Tibial nerve (tissue), 4 donors: ENCODE measurements around the gene GTPBP4. TPM values are rescaled to one million over a fixed set of nuclear protein-coding genes. Genes with fewer than 3 reads are reported as not detected.
A peak's percentile ranks its signal among the peaks of the same experiment; 100 is the strongest.

Experiments
- DNase-seq, 2 donors: peaks; one replicate each; pipeline ENCODE4 v3.0.0-alpha.2; 2019; ENCODE audit warnings: low spot score in 2 of 2
- H3K27ac ChIP-seq, 4 donors: fragments of 200-600 bp; sonication (generic) in 3 of 4; one replicate each; pipeline ENCODE4 v1.5.1; 2017 to 2019; ENCODE audit warnings: mild to moderate bottlenecking in 1 of 4
- H3K27me3 ChIP-seq, 2 donors: fragments of 200-600 bp; sonication (generic) in 1 of 2; one replicate each; pipeline versions ENCODE4 v1.5.1 to v1.6.0; 2017 to 2019
- H3K36me3 ChIP-seq, 3 donors: fragments of 200-600 bp; sonication (generic); one replicate each; pipeline ENCODE4 v1.5.1; 2018 to 2019
- H3K4me1 ChIP-seq, 4 donors: fragments of 200-600 bp; sonication (generic) in 3 of 4; one replicate each; pipeline ENCODE4 v1.5.1; 2017 to 2019
- H3K4me3 ChIP-seq, 4 donors: fragments of 200-600 bp; sonication (generic) in 3 of 4; one replicate each; pipeline ENCODE4 v1.5.1; 2017 to 2019; ENCODE audit warnings: mild to moderate bottlenecking in 1 of 4, moderate library complexity in 1 of 4
- H3K9me3 ChIP-seq, 4 donors: fragments of 200-600 bp; sonication (generic) in 3 of 4; one replicate each; pipeline ENCODE4 v1.5.1; 2017 to 2019
- CTCF ChIP-seq, 5 experiments: fragments of 200-600 bp in 3 of 5; fragments of 450-650 bp in 2 of 5; sonication (generic) in 3 of 5; IDR thresholded peaks; one replicate each; pipeline ENCODE4 v1.5.1; 2016 to 2019; ENCODE audit warnings: antibody characterized with exemption in 5 of 5, mild to moderate bottlenecking in 3 of 5, moderate library complexity in 2 of 5
- EP300 ChIP-seq, 2 donors: sonication (generic); formaldehyde crosslinking; IDR thresholded peaks; one replicate each; pipeline ENCODE4 v1.6.1; 2017; ENCODE audit warnings: antibody characterized with exemption in 2 of 2, mild to moderate bottlenecking in 1 of 2
- POLR2A ChIP-seq, 2 donors: fragments of 450-650 bp; IDR thresholded peaks; one replicate each; pipeline ENCODE4 v1.6.1; 2017; ENCODE audit warnings: antibody characterized with exemption in 2 of 2, mild to moderate bottlenecking in 2 of 2, moderate library complexity in 2 of 2
- WGBS, 2 donors: methylation state at CpG; one replicate each; pipeline ENCODE4 v1.1.5; 2018; 5-methylcytosine and 5-hydroxymethylcytosine counted together
- total RNA-seq, 4 donors: library from RNA; depleted of rRNA; stranded (reverse); fragments of >200 nt; gene quantifications; one replicate each; pipeline ENCODE4 v1.1.0, GENCODE V29; 2016

The GTPBP4 gene
- total RNA-seq, 4 donors from 2014 or later, result 19.0 to 45.0 (median 33.9) TPM

GRCh38 chr10:992871-993270 lies 4.6 kb downstream of the GTPBP4 start:
- peaks cover 0 to 23% (median 12%) of the 10 kb centered on the region in 4 donors for H3K4me1 ChIP-seq
- peak in 1 of 2 donors; percentile 41 for TF ChIP-seq EP300 (IDR thresholded peaks at IDR 0.05)
- TF ChIP-seq POLR2A (IDR thresholded peaks at IDR 0.05), result no peak
- no peak for TF ChIP-seq CTCF (IDR thresholded peaks at IDR 0.05)
- H3K27me3 ChIP-seq, result no peaks in the 10 kb centered on the region
- peak overlapping the region in 1 of 4 donors; percentile 42 for H3K27ac ChIP-seq
- DNase-seq, result peak in 1 of 2 donors; percentile 13
- peaks cover 3 to 56% (median 20%) of the 10 kb centered on the region in 3 donors for H3K36me3 ChIP-seq
- H3K4me3 ChIP-seq, result no peak overlapping the region
- H3K9me3 ChIP-seq, result no peaks in the 10 kb centered on the region

GRCh38 chr10:994836-995558 lies 6.8 kb downstream of the GTPBP4 start:
- no peak for DNase-seq
- Histone ChIP-seq H3K27ac (no peak overlapping the region), H3K4me3 (no peak overlapping the region), H3K9me3 (no peaks in the 10 kb centered on the region), H3K27me3 (no peaks in the 10 kb centered on the region), H3K4me1 (peaks cover 0 to 11% (median 2%) of the 10 kb centered on the region in 4 donors), H3K36me3 (peaks cover 3 to 78% (median 26%) of the 10 kb centered on the region in 3 donors)
- WGBS, 2 donors, result 94 to 99% methylated on average over 6 of the region's 6 CpGs
- TF ChIP-seq CTCF (IDR thresholded peaks at IDR 0.05) (no peak), EP300 (IDR thresholded peaks at IDR 0.05) (no peak), POLR2A (IDR thresholded peaks at IDR 0.05) (no peak)

- Histone ChIP-seq H3K9me3 (no peaks in the 10 kb centered on the region), H3K4me3 (no peak overlapping the region), H3K36me3 (peaks cover 3 to 83% (median 31%) of the 10 kb centered on the region in 3 donors), H3K27ac (no peak overlapping the region), H3K27me3 (no peaks in the 10 kb centered on the region), H3K4me1 (peaks cover 0 to 6% (median 0%) of the 10 kb centered on the region in 4 donors)
- TF ChIP-seq POLR2A (IDR thresholded peaks at IDR 0.05), result no peak
- no peak for TF ChIP-seq CTCF (IDR thresholded peaks at IDR 0.05)
- TF ChIP-seq EP300 (IDR thresholded peaks at IDR 0.05), result no peak
- no peak for DNase-seq
- WGBS, 2 donors, result 89 to 90% methylated on average over 7 of the region's 7 CpGs
These were observed 7.3 kb downstream of the GTPBP4 start for GRCh38 chr10:995559-995926.

GRCh38 chr10:996031-996430 lies 7.8 kb downstream of the GTPBP4 start:
- Histone ChIP-seq H3K4me3 (no peak overlapping the region), H3K4me1 (peaks cover 0 to 2% (median 0%) of the 10 kb centered on the region in 4 donors), H3K27ac (no peak overlapping the region), H3K36me3 (peaks cover 3 to 88% (median 36%) of the 10 kb centered on the region in 3 donors), H3K27me3 (no peaks in the 10 kb centered on the region), H3K9me3 (no peaks in the 10 kb centered on the region)
- DNase-seq, result no peak
- TF ChIP-seq CTCF (IDR thresholded peaks at IDR 0.05), result no peak
- TF ChIP-seq EP300 (IDR thresholded peaks at IDR 0.05), result no peak
- TF ChIP-seq POLR2A (IDR thresholded peaks at IDR 0.05), result no peak
- 97% methylated on average over 12 of the region's 12 CpGs for WGBS, 2 donors

- Histone ChIP-seq H3K4me3 (no peak overlapping the region), H3K36me3 (peaks cover 3 to 99% (median 43%) of the 10 kb centered on the region in 3 donors), H3K4me1 (no peaks in the 10 kb centered on the region), H3K27me3 (no peaks in the 10 kb centered on the region), H3K9me3 (peaks cover 0 to 12% (median 3%) of the 10 kb centered on the region in 4 donors), H3K27ac (no peak overlapping the region)
- WGBS, 2 donors, result 85 to 88% methylated on average over 19 of the region's 19 CpGs
- TF ChIP-seq POLR2A (IDR thresholded peaks at IDR 0.05) (no peak), EP300 (IDR thresholded peaks at IDR 0.05) (no peak), CTCF (IDR thresholded peaks at IDR 0.05) (no peak)
- DNase-seq, result no peak
These were observed 9.2 kb downstream of the GTPBP4 start for GRCh38 chr10:997266-998022.
